PFSK-1 (cell line): ENCODE results near the gene GNB1.

Experiments used
- POLR2AphosphoS5 ChIP-seq: IDR thresholded peaks from 2 replicates; pipeline ENCODE4 v1.6.1; 2012; ENCODE audit warnings: low read depth, mild to moderate bottlenecking, control low read depth, low read length, moderate library complexity
- REST ChIP-seq, 2 experiments: IDR thresholded peaks; 2 replicates each; pipeline versions ENCODE4 v1.6.1 to v1.8.0; 2011 to 2012; ENCODE audit warnings: low read depth in 2 of 2, low read length in 2 of 2, control low read depth in 1 of 2, inconsistent platforms in 1 of 2, mild to moderate bottlenecking in 1 of 2, moderate library complexity in 1 of 2; ENCODE audit not compliant: insufficient read depth in 1 of 2
- SIN3A ChIP-seq: IDR thresholded peaks from 2 replicates; pipeline ENCODE4 v1.6.1; 2012; ENCODE audit warnings: mild to moderate bottlenecking, low read length, moderate library complexity, borderline replicate concordance; ENCODE audit not compliant: insufficient read depth
- TAF1 ChIP-seq: IDR thresholded peaks from 2 replicates; pipeline ENCODE4 v1.6.1; 2012; ENCODE audit warnings: low read length, control low read depth, borderline replicate concordance; ENCODE audit not compliant: insufficient read depth

- TF ChIP-seq SIN3A (no peak), TAF1 (no peak), POLR2AphosphoS5 (no peak), REST (IDR thresholded peaks at IDR 0.05; ENCODE audit: insufficient read depth in 1 of 2, low read depth in 2 of 2, low read length in 2 of 2) (no peak)
Measured at GRCh38 chr1:1921459-1921862, 30.6 kb upstream of the GNB1 start.
